GM18868 (cell line): ENCODE data around the gene SIRT7.
A peak's percentile ranks its signal among the peaks of the same experiment; 100 is the strongest.

Source experiments
- ATAC-seq: cut with Tn5 transposase; IDR thresholded peaks from one replicate; pipeline ENCODE4 v1.9.1; 2021; ENCODE audit warnings: mild to moderate bottlenecking, moderate library complexity; ENCODE audit not compliant: unreplicated experiment

The SIRT7 gene

DNA sequence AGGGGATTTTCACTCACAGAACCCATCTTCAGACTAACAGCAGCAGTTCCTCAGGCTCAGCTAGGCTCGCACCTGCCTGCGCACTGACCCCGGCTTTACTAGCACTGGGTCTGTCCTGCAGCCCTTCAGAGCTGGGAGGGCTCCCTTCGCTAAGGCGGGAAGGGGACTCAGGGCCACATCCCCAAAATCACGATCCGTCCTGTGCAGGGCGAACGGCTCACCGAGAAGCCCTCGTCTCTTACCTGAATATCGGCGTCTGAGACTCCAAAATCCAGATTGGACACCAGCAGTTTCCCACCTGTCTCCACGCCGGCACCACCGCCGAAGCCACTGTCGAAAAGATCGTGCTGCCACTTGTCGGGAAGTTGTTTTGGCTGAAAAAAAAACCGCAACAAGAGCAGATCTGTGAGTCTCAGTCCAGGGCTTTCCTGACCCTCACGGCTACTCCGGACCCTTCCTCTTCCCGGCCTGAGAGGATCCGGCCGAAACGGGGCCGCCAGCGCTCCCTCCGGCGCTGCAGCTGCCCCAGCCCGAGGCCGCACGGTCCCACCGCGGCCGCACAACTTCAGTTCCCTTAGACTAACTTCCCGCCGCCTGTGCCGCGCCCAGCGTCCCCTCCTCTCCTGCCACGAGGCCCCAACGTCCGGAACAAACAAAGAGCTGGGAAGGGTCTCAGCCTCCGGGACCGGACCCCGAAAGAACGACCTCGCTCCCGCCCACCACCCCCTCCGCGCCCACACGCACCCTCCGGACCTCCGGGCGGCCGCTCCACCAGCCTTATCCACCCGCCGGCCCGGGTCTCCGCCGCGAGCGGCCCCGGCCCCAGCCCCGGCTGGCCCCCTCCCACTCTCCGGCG, 27.3 kb downstream of the SIRT7 start:
- ATAC-seq = no peak

DNA sequence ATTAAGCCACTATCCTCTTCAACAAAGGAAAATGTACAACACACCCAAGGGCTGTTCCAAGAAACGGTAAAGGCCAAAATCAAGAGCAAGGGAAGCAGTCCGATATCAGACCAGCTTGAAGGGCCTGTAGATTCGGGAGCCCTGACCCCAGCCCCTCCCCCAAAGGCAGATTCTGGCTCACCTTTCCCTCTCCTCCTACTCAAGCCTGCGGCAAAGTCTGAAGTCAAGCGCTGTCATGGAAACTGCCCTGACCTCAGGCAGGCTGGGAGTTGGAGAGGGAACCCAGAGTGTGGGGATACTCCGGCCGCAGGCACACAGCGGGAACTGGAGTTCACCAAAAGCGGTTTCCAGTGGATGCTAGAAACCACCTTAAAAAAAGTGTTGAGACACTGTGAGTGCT, 28.4 kb downstream of the SIRT7 start:
- ATAC-seq = no peak

- no peak for ATAC-seq
Measured at GRCh38 chr17:81888988-81889595, 28.9 kb downstream of the SIRT7 start.

GRCh38 chr17:81888105-81888987, 29.6 kb downstream of the SIRT7 start:
- no peak for ATAC-seq

- ATAC-seq = no peak
Measured at GRCh38 chr17:81885869-81886548, 32.0 kb downstream of the SIRT7 start.

GRCh38 chr17:81885454-81885853, 32.5 kb downstream of the SIRT7 start:
- no peak for ATAC-seq

DNA sequence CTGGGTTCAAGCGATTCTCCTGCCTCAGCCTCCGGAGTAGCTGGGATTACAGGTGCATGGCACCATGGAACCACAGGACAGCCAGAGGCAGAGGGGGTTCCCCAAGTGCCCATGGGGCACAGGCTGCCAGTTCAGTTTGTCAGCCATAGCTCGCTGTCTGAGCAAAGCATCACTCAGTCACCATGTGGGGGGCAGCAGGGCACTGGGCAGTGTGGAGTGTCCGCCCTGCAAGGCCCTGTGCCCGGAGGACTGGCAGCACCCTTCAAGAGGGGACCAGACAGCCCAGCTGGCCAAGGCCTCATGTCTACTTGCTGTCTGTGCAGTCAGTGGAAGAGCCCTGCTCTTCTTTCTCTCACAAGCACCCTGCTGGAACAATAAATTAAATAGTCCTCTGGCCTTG, 33.0 kb downstream of the SIRT7 start:
- no peak for ATAC-seq

DNA sequence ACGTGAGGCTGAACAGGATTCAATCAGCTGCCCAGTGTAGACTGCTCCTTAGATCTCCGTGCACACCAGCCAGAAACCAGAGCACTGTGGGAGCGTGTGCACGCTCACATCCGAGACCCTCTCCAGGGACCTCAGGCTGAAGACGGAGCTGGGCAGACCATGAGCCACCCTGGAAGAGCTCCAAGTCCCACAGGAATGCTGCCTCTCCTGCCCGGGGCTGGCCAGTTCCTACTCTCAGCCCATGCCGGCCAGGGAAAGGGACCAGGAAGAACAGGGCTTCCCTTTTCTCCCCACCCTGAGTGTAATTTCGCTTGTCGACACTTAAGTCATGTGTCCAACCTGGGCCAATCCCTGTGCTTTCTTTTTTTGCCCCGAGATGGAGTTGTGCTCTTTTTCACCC, 33.5 kb downstream of the SIRT7 start:
- ATAC-seq = no peak

- no peak for ATAC-seq
Measured at GRCh38 chr17:81879121-81879520, 38.9 kb downstream of the SIRT7 start.

- ATAC-seq = no peak
Measured at GRCh38 chr17:81878294-81878693, 39.7 kb downstream of the SIRT7 start.

GRCh38 chr17:81877569-81877968, 40.4 kb downstream of the SIRT7 start:
- no peak for ATAC-seq

GRCh38 chr17:81871387-81872230, 46.4 kb downstream of the SIRT7 start:
- peak; percentile 51 for ATAC-seq

DNA sequence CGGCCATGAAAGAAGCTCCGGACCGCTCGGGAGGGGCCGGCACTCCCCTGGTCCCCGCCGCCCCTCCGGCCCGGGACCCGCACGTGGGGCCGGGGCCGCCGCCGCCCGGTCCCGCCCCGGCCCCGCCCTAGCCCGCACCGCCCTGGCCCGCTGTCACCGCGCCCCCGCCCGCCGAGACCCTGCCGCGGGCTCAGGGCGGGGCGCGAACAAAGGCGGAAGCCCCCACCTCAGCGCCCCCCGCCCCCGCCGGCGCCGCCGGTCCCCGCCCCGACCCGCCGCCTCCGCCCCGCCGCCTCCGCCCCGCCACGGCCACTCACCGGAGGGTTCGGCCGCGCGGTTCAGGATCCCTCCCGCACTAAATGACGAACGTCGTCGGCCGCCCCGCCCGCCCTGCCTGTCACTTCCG, 47.0 kb downstream of the SIRT7 start, which contains the start of gene ARHGDIA:
ARHGDIA (minus strand) TSS at position 357 of the 406 bp plus-strand sequence. CDS start 1,407 bp downstream, outside the sequence.
- ATAC-seq = peak; percentile 6

GRCh38 chr17:81870131-81870980, 47.6 kb downstream of the SIRT7 start:
- ATAC-seq = no peak

GRCh38 chr17:81869221-81870130, 48.5 kb downstream of the SIRT7 start:
- ATAC-seq = no peak

DNA sequence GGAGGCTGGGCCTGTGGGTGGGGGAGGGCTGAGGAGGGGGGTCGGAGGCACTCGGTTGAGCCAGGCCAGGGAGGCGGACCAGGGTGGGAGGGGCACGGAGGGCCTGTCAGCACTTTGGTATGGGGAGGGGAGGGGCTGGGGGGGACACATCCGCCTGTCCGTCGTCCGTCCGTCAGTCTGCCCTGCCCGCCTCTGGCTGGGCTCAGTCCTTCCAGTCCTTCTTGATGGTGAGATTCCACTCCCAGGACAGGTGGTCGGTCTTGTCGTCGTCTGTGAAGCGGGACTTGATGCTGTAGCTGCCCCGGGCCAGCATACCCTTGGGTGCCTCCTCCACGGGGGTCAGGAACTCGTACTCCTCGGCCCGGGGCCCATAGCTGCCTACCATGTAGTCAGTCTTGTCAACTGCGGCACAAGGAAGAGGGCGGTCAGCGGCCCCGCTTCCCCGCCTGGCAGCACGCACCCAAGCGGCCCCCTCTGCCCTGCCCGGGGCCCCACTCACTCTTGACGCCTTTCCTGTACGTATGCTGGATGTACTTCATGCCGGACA, 49.2 kb downstream of the SIRT7 start:
- no peak for ATAC-seq

- ATAC-seq = no peak
Measured at GRCh38 chr17:81867991-81868673, 49.8 kb downstream of the SIRT7 start.
